SK-N-SH treated with all-trans-retinoic acid at 6 μM for 48 hours (cell line): ENCODE data around the gene KCNB1.

ENCODE experiments used
- ARNTL ChIP-seq: fragments of 450-650 bp; formaldehyde crosslinking; IDR thresholded peaks from 2 replicates; pipeline ENCODE4 v1.5.0; 2020; ENCODE audit warnings: low read depth, mild to moderate bottlenecking, moderate library complexity, borderline replicate concordance
- OSR1 ChIP-seq: fragments of 250-450 bp; sonication (Bioruptor Pico); IDR thresholded peaks from 2 replicates; pipeline ENCODE4 v1.8.0; 2022; ENCODE audit warnings: moderate library complexity, mild to moderate bottlenecking, inconsistent platforms
- RARB ChIP-seq: fragments of 250-450 bp; sonication (Bioruptor Pico); IDR thresholded peaks from 2 replicates; pipeline ENCODE4 v1.8.0; 2021; ENCODE audit warnings: mild to moderate bottlenecking, moderate library complexity
- SNAI2 ChIP-seq: fragments of 250-450 bp; sonication (Bioruptor Pico); IDR thresholded peaks from 2 replicates; pipeline ENCODE4 v1.5.0; 2020; ENCODE audit warnings: mild to moderate bottlenecking, moderate library complexity
- TCF4 ChIP-seq: fragments of 250-450 bp; sonication (Bioruptor Pico); IDR thresholded peaks from 2 replicates; pipeline ENCODE4 v1.8.0; 2021; ENCODE audit warnings: mild to moderate bottlenecking, moderate library complexity, borderline replicate concordance
- ZFP3 ChIP-seq: fragments of 250-450 bp; sonication (Bioruptor Pico); IDR thresholded peaks from 2 replicates; pipeline ENCODE4 v1.5.0; 2020; ENCODE audit warnings: mild to moderate bottlenecking, moderate library complexity
- ZNF565 ChIP-seq: fragments of 450-650 bp; formaldehyde crosslinking; conservative IDR thresholded peaks from 2 replicates; pipeline ENCODE4 v1.5.0; 2020; ENCODE audit warnings: low read depth, mild to moderate bottlenecking, moderate library complexity
- TF ChIP-seq, protein P1 (sequence below): fragments of 250-450 bp; sonication (Bioruptor Pico); IDR thresholded peaks from 2 replicates; pipeline ENCODE4 v1.8.0; 2020; ENCODE audit warnings: mild to moderate bottlenecking, moderate library complexity, borderline replicate concordance
- TF ChIP-seq, protein P2 (sequence below): fragments of 250-450 bp; sonication (Bioruptor Pico); IDR thresholded peaks from 2 replicates; pipeline ENCODE4 v1.5.1; 2020; ENCODE audit warnings: low read depth, mild to moderate bottlenecking, moderate library complexity

GRCh38 chr20:49516916-49517804, 34.7 kb upstream of the KCNB1 start:
- TF ChIP-seq ARNTL (CRISPR knock-in tag) (no peak), ZNF565 (no peak), SNAI2 (CRISPR knock-in tag) (no peak), OSR1 (no peak), TCF4 (CRISPR knock-in tag) (no peak), RARB (CRISPR knock-in tag) (no peak), ZFP3 (CRISPR knock-in tag) (no peak)
- TF ChIP-seq, protein P1, sequence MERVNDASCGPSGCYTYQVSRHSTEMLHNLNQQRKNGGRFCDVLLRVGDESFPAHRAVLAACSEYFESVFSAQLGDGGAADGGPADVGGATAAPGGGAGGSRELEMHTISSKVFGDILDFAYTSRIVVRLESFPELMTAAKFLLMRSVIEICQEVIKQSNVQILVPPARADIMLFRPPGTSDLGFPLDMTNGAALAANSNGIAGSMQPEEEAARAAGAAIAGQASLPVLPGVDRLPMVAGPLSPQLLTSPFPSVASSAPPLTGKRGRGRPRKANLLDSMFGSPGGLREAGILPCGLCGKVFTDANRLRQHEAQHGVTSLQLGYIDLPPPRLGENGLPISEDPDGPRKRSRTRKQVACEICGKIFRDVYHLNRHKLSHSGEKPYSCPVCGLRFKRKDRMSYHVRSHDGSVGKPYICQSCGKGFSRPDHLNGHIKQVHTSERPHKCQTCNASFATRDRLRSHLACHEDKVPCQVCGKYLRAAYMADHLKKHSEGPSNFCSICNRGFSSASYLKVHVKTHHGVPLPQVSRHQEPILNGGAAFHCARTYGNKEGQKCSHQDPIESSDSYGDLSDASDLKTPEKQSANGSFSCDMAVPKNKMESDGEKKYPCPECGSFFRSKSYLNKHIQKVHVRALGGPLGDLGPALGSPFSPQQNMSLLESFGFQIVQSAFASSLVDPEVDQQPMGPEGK (CRISPR knock-in tag): no peak
- TF ChIP-seq, protein P2, sequence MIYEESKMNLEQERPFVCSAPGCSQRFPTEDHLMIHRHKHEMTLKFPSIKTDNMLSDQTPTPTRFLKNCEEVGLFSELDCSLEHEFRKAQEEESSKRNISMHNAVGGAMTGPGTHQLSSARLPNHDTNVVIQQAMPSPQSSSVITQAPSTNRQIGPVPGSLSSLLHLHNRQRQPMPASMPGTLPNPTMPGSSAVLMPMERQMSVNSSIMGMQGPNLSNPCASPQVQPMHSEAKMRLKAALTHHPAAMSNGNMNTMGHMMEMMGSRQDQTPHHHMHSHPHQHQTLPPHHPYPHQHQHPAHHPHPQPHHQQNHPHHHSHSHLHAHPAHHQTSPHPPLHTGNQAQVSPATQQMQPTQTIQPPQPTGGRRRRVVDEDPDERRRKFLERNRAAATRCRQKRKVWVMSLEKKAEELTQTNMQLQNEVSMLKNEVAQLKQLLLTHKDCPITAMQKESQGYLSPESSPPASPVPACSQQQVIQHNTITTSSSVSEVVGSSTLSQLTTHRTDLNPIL (CRISPR knock-in tag): no peak
